Glutamatergic neuron (in vitro differentiated cells): ENCODE results near the gene EPHB4. TPM values are rescaled to one million over a fixed set of nuclear protein-coding genes. Genes with fewer than 3 reads are reported as not detected.
A peak's percentile ranks its signal among the peaks of the same experiment; 100 is the strongest.

Experiments used
- DNase-seq: peaks from one replicate; pipeline ENCODE4 v3.0.0; 2022
- H3K27ac Mint-ChIP-seq: one replicate; pipeline ENCODE4 v1.8.0; 2020; ENCODE audit warnings: mild to moderate bottlenecking, mixed read lengths, inconsistent platforms; ENCODE audit not compliant: unreplicated experiment
- H3K27me3 Mint-ChIP-seq: one replicate; pipeline ENCODE4 v1.8.0; 2020; ENCODE audit warnings: mild to moderate bottlenecking, moderate library complexity, mixed read lengths, inconsistent platforms; ENCODE audit not compliant: unreplicated experiment
- H3K36me3 Mint-ChIP-seq: one replicate; pipeline ENCODE4 v1.8.0; 2020; ENCODE audit warnings: mild to moderate bottlenecking, mixed read lengths, inconsistent platforms; ENCODE audit not compliant: unreplicated experiment
- H3K4me1 Mint-ChIP-seq: one replicate; pipeline ENCODE4 v1.8.0; 2020; ENCODE audit warnings: mild to moderate bottlenecking, low read depth, mixed read lengths, inconsistent platforms; ENCODE audit not compliant: unreplicated experiment
- H3K4me3 Mint-ChIP-seq: one replicate; pipeline ENCODE4 v1.8.0; 2020; ENCODE audit warnings: mild to moderate bottlenecking, mixed read lengths, inconsistent platforms; ENCODE audit not compliant: unreplicated experiment
- H3K9me3 Mint-ChIP-seq: one replicate; pipeline ENCODE4 v1.8.0; 2020; ENCODE audit warnings: mild to moderate bottlenecking, moderate library complexity, mixed read lengths, inconsistent platforms; ENCODE audit not compliant: unreplicated experiment
- CTCF ChIP-seq: fragments of 200-600 bp; sonication (generic); IDR thresholded peaks from one replicate; pipeline ENCODE4 v1.5.0; 2021; ENCODE audit not compliant: partially characterized antibody, unreplicated experiment
- total RNA-seq: library from RNA; stranded (reverse); fragmentation: NEBNext Ultra II Directional; extraction: Animal tissue kit (Norgen Biotek cat#: 25700); gene quantifications from one replicate; pipeline ENCODE4 v1.2.1, GENCODE V29; 2021; ENCODE audit not compliant: unreplicated experiment

The EPHB4 gene
- total RNA-seq, 1 donor from 2014 or later, result 21.5 TPM

- H3K4me3 Mint-ChIP-seq, result peak overlapping the region; percentile 79
- H3K27ac Mint-ChIP-seq, result peak overlapping the region; percentile 98
- H3K36me3 Mint-ChIP-seq, result peaks cover 3% of the 10 kb centered on the region
- peaks cover 20% of the 10 kb centered on the region for H3K4me1 Mint-ChIP-seq
- no peak for TF ChIP-seq CTCF
- H3K27me3 Mint-ChIP-seq, result peaks cover 20% of the 10 kb centered on the region
- H3K9me3 Mint-ChIP-seq, result peaks cover 18% of the 10 kb centered on the region
- DNase-seq, result no peak
Observed at GRCh38 chr7:100802951-100803350, 24.4 kb downstream of the EPHB4 start.

- no peak for TF ChIP-seq CTCF
- peak overlapping the region; percentile 98 for H3K27ac Mint-ChIP-seq
Observed at GRCh38 chr7:100801833-100802568, 25.3 kb downstream of the EPHB4 start.

GRCh38 chr7:100799037-100799896 lies 28.1 kb downstream of the EPHB4 start:
- H3K36me3 Mint-ChIP-seq, result peaks cover 3% of the 10 kb centered on the region
- H3K27me3 Mint-ChIP-seq, result peaks cover 13% of the 10 kb centered on the region
- peaks cover 15% of the 10 kb centered on the region for H3K4me1 Mint-ChIP-seq
- H3K4me3 Mint-ChIP-seq, result no peak overlapping the region
- H3K27ac Mint-ChIP-seq, result no peak overlapping the region
- H3K9me3 Mint-ChIP-seq, result peaks cover 14% of the 10 kb centered on the region
- peak; percentile 75 for TF ChIP-seq CTCF
- DNase-seq, result peak; percentile 60

More at GRCh38 chr7:100801833-100802568, 25.3 kb downstream of the EPHB4 start:
- peaks cover 18% of the 10 kb centered on the region for H3K9me3 Mint-ChIP-seq
- peaks cover 20% of the 10 kb centered on the region for H3K4me1 Mint-ChIP-seq
- peaks cover 3% of the 10 kb centered on the region for H3K36me3 Mint-ChIP-seq
- peaks cover 15% of the 10 kb centered on the region for H3K27me3 Mint-ChIP-seq
- H3K4me3 Mint-ChIP-seq, result no peak overlapping the region
- peak; percentile 71 for DNase-seq

GRCh38 chr7:100794741-100795140 lies 32.6 kb downstream of the EPHB4 start:
- Mint-ChIP-seq H3K4me3 (no peak overlapping the region), H3K9me3 (peaks cover 5% of the 10 kb centered on the region), H3K27me3 (peaks cover 6% of the 10 kb centered on the region), H3K4me1 (peaks cover 2% of the 10 kb centered on the region), H3K36me3 (no peaks in the 10 kb centered on the region), H3K27ac (no peak overlapping the region)
- no peak for DNase-seq
- no peak for TF ChIP-seq CTCF
